Measurements from ENCODE around the gene TLE4.
"Not testable (repeated sequence)": the region's sequence is repeated elsewhere in the genome, so short reads cannot be mapped to it uniquely, and the experiment has no call there.

Gene TLE4

GRCh38 chr9:79709743-79710674 is 138.2 kb downstream of the TLE4 start:
- no peak for DNase-seq (ENCODE audit: low read depth in 2 of 3, low spot score in 2 of 3)

GRCh38 chr9:79711874-79712273 is 140.1 kb downstream of the TLE4 start:
- no peak for DNase-seq (ENCODE audit: low read depth in 2 of 3, low spot score in 2 of 3)

- DNase-seq (ENCODE audit: low read depth in 2 of 3, low spot score in 2 of 3): no peak
Observed at GRCh38 chr9:79719021-79719420, 147.3 kb downstream of the TLE4 start.

- no peak for DNase-seq (ENCODE audit: low read depth in 2 of 3, low spot score in 2 of 3)
Observed at GRCh38 chr9:79719989-79720388, 148.2 kb downstream of the TLE4 start.

GRCh38 chr9:79731171-79731890 is 159.6 kb downstream of the TLE4 start:
- DNase-seq (ENCODE audit: low read depth in 2 of 3, low spot score in 2 of 3): no peak

- DNase-seq (ENCODE audit: low read depth in 2 of 3, low spot score in 2 of 3): no peak
Observed at GRCh38 chr9:79735023-79735779, 163.4 kb downstream of the TLE4 start.

GRCh38 chr9:79736051-79736450 is 164.3 kb downstream of the TLE4 start:
- no peak for DNase-seq (ENCODE audit: low read depth in 2 of 3, low spot score in 2 of 3)

- DNase-seq (ENCODE audit: low read depth in 2 of 3, low spot score in 2 of 3): no peak
Observed at GRCh38 chr9:79741381-79741780, 169.6 kb downstream of the TLE4 start.

GRCh38 chr9:79742110-79742721 is 170.5 kb downstream of the TLE4 start:
- no peak for DNase-seq (ENCODE audit: low read depth in 2 of 3, low spot score in 2 of 3)

- no peak for DNase-seq (ENCODE audit: low read depth in 2 of 3, low spot score in 2 of 3)
Observed at GRCh38 chr9:79744521-79744920, 172.8 kb downstream of the TLE4 start.

GRCh38 chr9:79745752-79746336 is 174.1 kb downstream of the TLE4 start:
- DNase-seq (ENCODE audit: low read depth in 2 of 3, low spot score in 2 of 3): no peak

- not testable (repeated sequence) for DNase-seq (ENCODE audit: low read depth in 2 of 3, low spot score in 2 of 3)
Observed at GRCh38 chr9:79751895-79752466, 180.2 kb downstream of the TLE4 start.

GRCh38 chr9:79756414-79756813 is 184.6 kb downstream of the TLE4 start:
- no peak for DNase-seq (ENCODE audit: low read depth in 2 of 3, low spot score in 2 of 3)

- DNase-seq (ENCODE audit: low read depth in 2 of 3, low spot score in 2 of 3): no peak
Observed at GRCh38 chr9:79757074-79757473, 185.3 kb downstream of the TLE4 start.

- DNase-seq (ENCODE audit: low read depth in 2 of 3, low spot score in 2 of 3): no peak
Observed at GRCh38 chr9:79757881-79758669, 186.3 kb downstream of the TLE4 start.

GRCh38 chr9:79759460-79759859 is 187.7 kb downstream of the TLE4 start:
- DNase-seq (ENCODE audit: low read depth in 2 of 3, low spot score in 2 of 3): no peak

GRCh38 chr9:79762070-79762469 is 190.3 kb downstream of the TLE4 start:
- DNase-seq (ENCODE audit: low read depth in 2 of 3, low spot score in 2 of 3): no peak

- no peak for DNase-seq (ENCODE audit: low read depth in 2 of 3, low spot score in 2 of 3)
Observed at GRCh38 chr9:79763671-79764285, 192.0 kb downstream of the TLE4 start.

GRCh38 chr9:79764374-79764773 is 192.6 kb downstream of the TLE4 start:
- DNase-seq (ENCODE audit: low read depth in 2 of 3, low spot score in 2 of 3): no peak
